Hepatocyte (in vitro differentiated cells): ENCODE results near the gene VAMP1. TPM values are rescaled to one million over a fixed set of nuclear protein-coding genes. Genes with fewer than 3 reads are reported as not detected.

Experiments
- DNase-seq: peaks from one replicate; pipeline ENCODE4 v3.0.0-alpha.2; 2016; ENCODE audit warnings: low spot score
- H2AFZ ChIP-seq: fragments of 200-600 bp; sonication (generic); 2 replicates; pipeline ENCODE4 v1.6.0; 2016; ENCODE audit warnings: antibody characterized with exemption, mild to moderate bottlenecking
- H3K27ac ChIP-seq: fragments of 200-600 bp; sonication (generic); 2 replicates; pipeline ENCODE4 v1.5.1; 2016; ENCODE audit warnings: mild to moderate bottlenecking
- H3K27me3 ChIP-seq: fragments of 200-600 bp; sonication (generic); 2 replicates; pipeline ENCODE4 v1.6.1; 2016
- H3K36me3 ChIP-seq: fragments of 200-600 bp; sonication (generic); replicated peaks from 2 replicates; pipeline ENCODE4 v1.5.1; 2016; ENCODE audit warnings: low read depth; ENCODE audit not compliant: insufficient read depth
- H3K4me1 ChIP-seq: fragments of 200-600 bp; sonication (generic); 2 replicates; pipeline ENCODE4 v1.5.1; 2016; ENCODE audit warnings: mild to moderate bottlenecking, moderate library complexity; ENCODE audit not compliant: insufficient read depth
- H3K4me2 ChIP-seq: fragments of 200-600 bp; sonication (generic); 2 replicates; pipeline ENCODE4 v1.6.0; 2016
- H3K4me3 ChIP-seq: fragments of 200-600 bp; sonication (generic); 2 replicates; pipeline ENCODE4 v1.5.1; 2016; ENCODE audit warnings: mild to moderate bottlenecking
- H3K79me2 ChIP-seq: fragments of 200-600 bp; sonication (generic); 2 replicates; pipeline ENCODE4 v1.6.0; 2017; ENCODE audit warnings: mild to moderate bottlenecking
- H3K9me2 ChIP-seq: fragments of 200-600 bp; sonication (generic); replicated peaks from 2 replicates; pipeline ENCODE4 v1.6.0; 2017; ENCODE audit warnings: mild to moderate bottlenecking; ENCODE audit not compliant: insufficient read depth
- H3K9me3 ChIP-seq: fragments of 200-600 bp; sonication (generic); 2 replicates; pipeline ENCODE4 v1.5.1; 2016; ENCODE audit warnings: low read depth, mild to moderate bottlenecking
- H4K20me1 ChIP-seq: fragments of 200-600 bp; sonication (generic); 2 replicates; pipeline ENCODE4 v1.6.0; 2016; ENCODE audit warnings: mild to moderate bottlenecking; ENCODE audit not compliant: insufficient read depth, poor library complexity, severe bottlenecking
- EZH2 ChIP-seq: fragments of 200-600 bp; sonication (generic); IDR thresholded peaks from 2 replicates; pipeline ENCODE4 v1.6.1; 2016; ENCODE audit warnings: antibody characterized with exemption, mild to moderate bottlenecking, borderline replicate concordance
- EZH2phosphoT487 ChIP-seq: fragments of 200-600 bp; sonication (generic); IDR thresholded peaks from one replicate; pipeline ENCODE4 v1.6.1; 2018; ENCODE audit warnings: antibody characterized with exemption, mild to moderate bottlenecking, low read depth, moderate library complexity; ENCODE audit not compliant: unreplicated experiment, severe bottlenecking
- WGBS: methylation state at CpG from one replicate; pipeline ENCODE4 v1.1.6; 2016; ENCODE audit warnings: low lambda C conversion rate; ENCODE audit errors: missing lambda C conversion rate; 5-methylcytosine and 5-hydroxymethylcytosine counted together
- polyA plus RNA-seq: library from polyadenylated mRNA; unstranded; fragments of >200 nt; fragmentation: Nextera tagmentation; extraction: Ambion mirVana; gene quantifications from 2 replicates; pipeline ENCODE4 v1.2.1, GENCODE V29; 2016
- total RNA-seq: library from RNA; depleted of rRNA; stranded (reverse); fragments of >200 nt; gene quantifications from 2 replicates; pipeline ENCODE4 v1.2.3, GENCODE V29; 2014
- TF ChIP-seq, protein P1 (sequence below): fragments of 200-600 bp; sonication (generic); IDR thresholded peaks from 2 replicates; pipeline ENCODE4 v1.5.1; 2016; ENCODE audit warnings: antibody characterized with exemption, mild to moderate bottlenecking; ENCODE audit not compliant: poor library complexity

VAMP1 gene
- total and polyA plus RNA-seq, 2 experiments from 2014 or later: 5.0 to 5.9 TPM

DNA sequence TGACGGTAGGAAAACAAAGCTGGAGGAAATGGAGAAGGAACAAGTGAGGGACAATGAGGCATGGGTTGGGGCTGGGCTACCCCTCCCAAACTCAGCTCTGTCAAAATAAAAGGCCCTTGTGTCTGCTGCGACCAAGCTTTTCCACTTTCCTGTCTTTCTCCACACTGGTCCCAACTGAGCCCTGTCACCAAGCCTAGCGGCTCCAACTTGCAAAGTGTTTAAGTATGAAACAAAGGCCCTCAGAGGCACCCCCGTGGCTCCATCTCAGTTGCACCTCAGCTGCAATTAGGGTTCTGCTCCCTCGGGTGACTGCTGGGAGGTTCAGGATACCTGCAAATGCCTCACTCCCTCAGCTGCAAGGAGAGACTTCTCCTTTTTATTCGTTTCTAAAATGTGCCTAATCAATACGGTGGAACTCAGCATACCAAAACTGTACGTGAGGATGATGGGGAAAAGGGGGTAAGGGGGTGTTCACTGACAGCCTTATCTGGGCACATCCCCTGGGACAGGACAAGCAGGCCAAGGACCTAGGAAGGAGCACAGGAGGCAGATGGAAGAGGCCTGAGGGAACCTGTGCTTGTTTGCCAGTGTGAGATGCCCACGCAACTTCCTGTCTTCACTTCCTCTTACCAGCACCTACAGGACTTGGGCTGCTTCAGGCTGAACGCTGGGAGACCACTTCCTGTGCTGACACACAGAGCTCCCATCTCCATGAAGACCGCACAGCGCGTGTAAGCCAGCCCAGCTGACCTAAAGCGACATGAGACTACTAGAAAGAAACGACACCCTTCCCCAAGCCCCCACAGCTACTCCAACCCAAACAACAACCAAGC is 8.9 kb downstream of the VAMP1 start:
- H2AFZ ChIP-seq: no peak overlapping the region
- H3K9me2 ChIP-seq: no peaks in the 10 kb centered on the region
- H3K4me3 ChIP-seq: no peak overlapping the region
- H3K27me3 ChIP-seq: no peaks in the 10 kb centered on the region
- H3K79me2 ChIP-seq: no peaks in the 10 kb centered on the region
- H4K20me1 ChIP-seq: no peaks in the 10 kb centered on the region
- H3K27ac ChIP-seq: no peak overlapping the region
- H3K4me2 ChIP-seq: no peak overlapping the region
- no peak for DNase-seq
- no peaks in the 10 kb centered on the region for H3K36me3 ChIP-seq
- TF ChIP-seq EZH2phosphoT487: no peak
- TF ChIP-seq EZH2: no peak
- TF ChIP-seq, protein P1, sequence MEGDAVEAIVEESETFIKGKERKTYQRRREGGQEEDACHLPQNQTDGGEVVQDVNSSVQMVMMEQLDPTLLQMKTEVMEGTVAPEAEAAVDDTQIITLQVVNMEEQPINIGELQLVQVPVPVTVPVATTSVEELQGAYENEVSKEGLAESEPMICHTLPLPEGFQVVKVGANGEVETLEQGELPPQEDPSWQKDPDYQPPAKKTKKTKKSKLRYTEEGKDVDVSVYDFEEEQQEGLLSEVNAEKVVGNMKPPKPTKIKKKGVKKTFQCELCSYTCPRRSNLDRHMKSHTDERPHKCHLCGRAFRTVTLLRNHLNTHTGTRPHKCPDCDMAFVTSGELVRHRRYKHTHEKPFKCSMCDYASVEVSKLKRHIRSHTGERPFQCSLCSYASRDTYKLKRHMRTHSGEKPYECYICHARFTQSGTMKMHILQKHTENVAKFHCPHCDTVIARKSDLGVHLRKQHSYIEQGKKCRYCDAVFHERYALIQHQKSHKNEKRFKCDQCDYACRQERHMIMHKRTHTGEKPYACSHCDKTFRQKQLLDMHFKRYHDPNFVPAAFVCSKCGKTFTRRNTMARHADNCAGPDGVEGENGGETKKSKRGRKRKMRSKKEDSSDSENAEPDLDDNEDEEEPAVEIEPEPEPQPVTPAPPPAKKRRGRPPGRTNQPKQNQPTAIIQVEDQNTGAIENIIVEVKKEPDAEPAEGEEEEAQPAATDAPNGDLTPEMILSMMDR: no peak
- H3K4me1 ChIP-seq: no peaks in the 10 kb centered on the region
- H3K9me3 ChIP-seq: no peaks in the 10 kb centered on the region
- 90% methylated on average over 15 of the region's 15 CpGs for WGBS

DNA sequence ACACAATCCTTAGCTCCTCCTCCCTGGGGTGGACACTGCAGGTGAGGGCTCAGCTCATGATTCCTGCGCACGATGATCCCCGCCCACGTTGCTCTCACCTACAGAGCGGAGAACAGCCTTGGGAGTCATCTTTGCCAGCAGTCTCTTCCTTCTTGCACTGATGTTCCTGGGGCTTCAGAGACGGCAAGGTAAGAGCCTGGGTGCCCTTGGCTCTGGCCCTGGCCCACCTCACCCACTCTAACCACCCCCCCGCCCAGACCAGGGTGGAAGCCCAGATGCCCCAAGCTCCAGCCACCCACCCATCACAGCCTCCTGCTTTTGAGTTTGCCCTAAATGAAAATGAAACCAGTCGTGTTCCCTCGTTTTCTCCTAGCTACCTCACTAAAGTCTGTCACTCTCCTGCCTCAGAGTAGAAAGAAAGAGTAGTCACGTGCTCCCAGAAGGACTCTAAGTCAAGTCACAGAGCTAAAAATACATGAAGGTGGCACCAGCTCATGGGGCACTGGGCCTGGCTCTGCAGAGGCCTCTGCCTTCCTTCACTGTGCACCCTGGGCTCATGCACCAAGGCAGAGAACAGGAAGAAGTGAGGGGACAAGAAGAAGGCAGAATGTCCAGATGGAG is 9.6 kb downstream of the VAMP1 start:
- H3K4me2 ChIP-seq: no peak overlapping the region
- H3K9me2 ChIP-seq: no peaks in the 10 kb centered on the region
- no peaks in the 10 kb centered on the region for H3K4me1 ChIP-seq
- no peaks in the 10 kb centered on the region for H3K36me3 ChIP-seq
- H2AFZ ChIP-seq: no peak overlapping the region
- DNase-seq: no peak
- no peaks in the 10 kb centered on the region for H3K79me2 ChIP-seq
- no peak for TF ChIP-seq EZH2phosphoT487
- TF ChIP-seq, protein P1: no peak
- no peak for TF ChIP-seq EZH2
- H3K27me3 ChIP-seq: no peaks in the 10 kb centered on the region
- 83% methylated on average over 10 of the region's 10 CpGs for WGBS
- no peaks in the 10 kb centered on the region for H4K20me1 ChIP-seq
- H3K9me3 ChIP-seq: no peaks in the 10 kb centered on the region
- no peak overlapping the region for H3K27ac ChIP-seq
- no peak overlapping the region for H3K4me3 ChIP-seq

DNA sequence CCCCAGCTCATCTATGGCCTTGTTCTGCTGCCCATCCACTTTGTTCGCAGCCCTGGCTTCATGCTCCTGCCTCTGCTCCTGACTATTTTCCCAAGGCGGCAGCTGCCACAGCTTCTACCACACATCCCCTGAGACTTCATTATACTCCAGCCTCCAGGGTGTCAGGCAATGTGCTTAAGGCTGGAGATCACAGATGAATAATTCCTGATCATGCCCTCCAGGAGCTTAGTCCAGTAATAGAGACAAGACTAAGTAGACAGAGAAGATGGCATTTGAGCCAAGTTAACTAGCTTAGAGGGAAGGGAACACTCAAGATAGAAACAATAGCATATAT is 11.5 kb downstream of the VAMP1 start:
- Histone ChIP-seq H3K27ac (no peak overlapping the region), H3K36me3 (no peaks in the 10 kb centered on the region), H3K4me1 (no peaks in the 10 kb centered on the region), H4K20me1 (no peaks in the 10 kb centered on the region), H2AFZ (no peak overlapping the region), H3K79me2 (no peaks in the 10 kb centered on the region), H3K9me2 (no peaks in the 10 kb centered on the region), H3K4me3 (no peak overlapping the region), H3K4me2 (no peak overlapping the region), H3K27me3 (no peaks in the 10 kb centered on the region), H3K9me3 (no peaks in the 10 kb centered on the region)
- no peak for DNase-seq
- 100% methylated on average over 2 of the region's 2 CpGs for WGBS
- TF ChIP-seq EZH2phosphoT487 (no peak), EZH2 (no peak)
- TF ChIP-seq, protein P1: no peak
